Measurements from ENCODE around the gene GMIP. TPM values are rescaled to one million over a fixed set of nuclear protein-coding genes. Genes with fewer than 3 reads are reported as not detected.

The GMIP gene
- total RNA-seq, 1 donor from 2014 or later: 4.2 TPM

- intact Hi-C loops (cut with micrococcal nuclease): no loop called here
- ATAC-seq (no peak), DNase-seq (peak; percentile 19)
These were observed 17.8 kb upstream of the GMIP start for GRCh38 chr19:19661141-19661674.

DNA sequence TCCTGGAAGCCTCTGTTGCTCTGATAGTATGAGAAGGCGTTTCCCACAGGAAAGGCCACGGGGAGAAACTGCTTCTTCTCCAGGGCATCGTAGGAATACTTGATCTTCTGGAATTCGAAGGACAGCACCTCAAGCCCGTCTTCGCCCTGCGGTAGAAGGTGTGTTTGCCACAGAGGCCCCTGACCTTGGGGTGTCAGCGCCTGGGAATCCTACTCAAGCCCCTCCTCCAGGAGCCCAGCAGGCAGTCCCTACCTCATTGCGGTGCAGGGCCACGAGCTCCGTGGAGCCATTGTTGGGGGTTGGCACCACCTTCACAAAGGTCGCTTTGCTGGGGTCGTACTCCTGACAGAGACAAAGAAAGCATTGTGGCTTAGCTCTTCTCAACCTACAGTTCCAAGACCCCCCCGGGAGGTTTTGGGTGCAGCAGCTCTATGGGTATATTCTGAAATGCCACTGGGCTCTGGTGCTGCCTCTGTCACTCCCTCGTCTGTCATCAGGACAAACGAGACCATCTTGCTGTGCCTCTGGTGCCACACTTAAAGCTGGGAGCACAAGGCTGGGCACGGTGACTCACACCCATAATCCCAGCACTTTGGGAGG is 16.3 kb upstream of the GMIP start:
- intact Hi-C loops (cut with micrococcal nuclease): no loop called here
- ATAC-seq (no peak), DNase-seq (peak; percentile 18)

- intact Hi-C loops (cut with micrococcal nuclease): no loop called here
- DNase-seq: no peak
- no peak for ATAC-seq
These were observed 13.9 kb upstream of the GMIP start for GRCh38 chr19:19657397-19657783.

DNA sequence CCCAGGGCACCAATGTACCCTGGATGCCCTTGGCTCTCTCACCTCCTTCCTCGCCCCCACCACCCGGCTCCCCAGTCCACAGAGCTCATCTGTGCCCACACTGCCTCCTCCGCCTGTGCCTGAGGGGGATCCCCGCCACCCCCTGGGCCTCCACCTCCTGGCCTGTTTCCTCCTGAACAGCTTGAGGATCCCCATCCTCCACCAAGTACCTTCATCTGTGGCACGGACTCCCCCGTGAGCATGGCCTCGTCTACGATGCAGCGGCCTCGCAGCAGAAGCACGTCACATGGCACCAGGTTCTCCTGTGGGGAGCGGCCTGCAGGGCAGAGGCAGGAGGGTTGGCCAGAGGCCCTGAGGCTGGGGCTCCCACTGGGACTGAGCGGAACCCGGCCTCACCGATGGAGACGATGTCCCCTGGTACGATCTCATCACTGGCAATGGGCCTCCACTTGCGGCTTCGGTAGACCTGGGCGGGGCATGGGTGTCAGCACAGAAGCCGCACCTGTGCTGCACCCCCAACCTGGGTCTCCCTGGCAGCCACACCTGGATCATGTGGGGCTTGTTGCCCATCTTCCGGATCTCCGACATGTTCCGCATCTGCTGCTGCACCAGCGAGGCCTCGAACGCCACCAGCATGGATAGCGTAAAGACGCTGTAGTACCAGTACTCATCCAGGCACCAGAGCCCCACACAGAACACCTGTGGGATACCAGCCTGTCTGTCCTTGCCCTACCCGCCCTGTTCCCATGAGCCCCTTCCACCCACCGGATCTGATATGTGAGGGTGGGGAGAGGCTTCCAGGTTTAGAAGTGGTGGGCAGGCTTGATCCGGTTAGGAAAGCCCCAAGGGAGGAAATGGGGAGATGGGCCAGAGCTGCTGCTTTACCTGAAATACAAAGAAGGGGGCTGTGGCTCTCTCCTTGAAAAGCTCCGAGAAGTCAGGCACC is 13.3 kb upstream of the GMIP start:
- no peak for ATAC-seq
- intact Hi-C loops (cut with micrococcal nuclease): no loop called here
- DNase-seq: no peak

- DNase-seq (no peak), ATAC-seq (no peak)
- intact Hi-C loops (cut with micrococcal nuclease): no loop called here
These were observed 12.3 kb upstream of the GMIP start for GRCh38 chr19:19655641-19656343.

DNA sequence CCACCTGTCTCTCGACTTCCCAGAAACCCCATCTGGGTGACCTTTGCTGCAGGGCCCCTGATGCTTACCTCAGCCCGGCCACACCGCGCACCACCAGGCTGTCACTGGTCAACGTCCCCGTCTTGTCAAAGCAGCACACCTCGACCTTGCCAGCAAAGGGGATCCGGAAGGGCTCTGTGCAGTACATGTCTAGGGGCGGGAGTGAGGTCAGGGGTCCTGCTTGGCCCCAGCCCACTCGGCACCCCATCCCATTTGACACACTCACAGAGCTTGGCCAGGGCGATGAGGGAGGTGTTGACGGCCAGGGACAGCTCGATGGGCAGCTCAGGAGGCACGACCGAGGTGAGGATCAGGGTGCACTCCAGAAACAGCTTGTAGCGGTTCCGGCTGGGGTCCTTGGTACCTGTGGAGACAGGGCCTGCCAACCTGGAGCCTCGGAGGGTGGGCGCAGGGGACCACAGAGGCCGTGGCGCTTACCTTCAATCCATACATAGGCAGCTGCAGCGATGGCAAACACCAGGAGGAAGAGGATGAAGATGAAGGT is 11.7 kb upstream of the GMIP start:
- no peak for DNase-seq
- ATAC-seq: no peak
- intact Hi-C loops (cut with micrococcal nuclease): no loop called here

- intact Hi-C loops (cut with micrococcal nuclease): no loop called here
- no peak for ATAC-seq
- DNase-seq: no peak
These were observed 11.0 kb upstream of the GMIP start for GRCh38 chr19:19654441-19654840.

GRCh38 chr19:19653597-19654147 is 10.2 kb upstream of the GMIP start:
- intact Hi-C loops (cut with micrococcal nuclease): no loop called here
- no peak for ATAC-seq
- no peak for DNase-seq

GRCh38 chr19:19652482-19653295 is 9.2 kb upstream of the GMIP start:
- ATAC-seq (no peak), DNase-seq (no peak)
- intact Hi-C loops (cut with micrococcal nuclease): no loop called here

DNA sequence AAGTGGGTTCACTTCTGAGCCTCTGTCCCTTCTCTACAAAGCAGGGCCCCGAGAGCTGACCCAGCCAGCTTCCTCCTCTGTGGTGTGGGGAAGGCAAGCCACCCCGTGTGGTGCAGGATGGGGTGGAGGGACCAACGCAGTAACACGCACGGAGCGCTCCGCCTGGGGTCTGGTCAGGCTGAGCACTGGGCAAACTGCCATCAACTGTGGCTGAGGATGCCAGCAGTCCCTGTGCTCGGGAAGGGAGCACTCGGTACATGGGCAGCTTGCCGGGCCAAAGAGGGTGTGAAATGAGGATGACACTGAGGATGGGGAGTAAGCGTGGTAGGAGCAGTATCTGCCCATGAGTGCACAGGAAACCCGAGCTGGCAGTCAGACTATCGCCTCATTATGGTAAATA is 7.6 kb upstream of the GMIP start:
- intact Hi-C loops (cut with micrococcal nuclease): no loop called here
- DNase-seq (peak; percentile 78), ATAC-seq (peak; percentile 78)

- DNase-seq (no peak), ATAC-seq (no peak)
- intact Hi-C loops (cut with micrococcal nuclease): no loop called here
These were observed 6.9 kb upstream of the GMIP start for GRCh38 chr19:19650331-19650730.

DNA sequence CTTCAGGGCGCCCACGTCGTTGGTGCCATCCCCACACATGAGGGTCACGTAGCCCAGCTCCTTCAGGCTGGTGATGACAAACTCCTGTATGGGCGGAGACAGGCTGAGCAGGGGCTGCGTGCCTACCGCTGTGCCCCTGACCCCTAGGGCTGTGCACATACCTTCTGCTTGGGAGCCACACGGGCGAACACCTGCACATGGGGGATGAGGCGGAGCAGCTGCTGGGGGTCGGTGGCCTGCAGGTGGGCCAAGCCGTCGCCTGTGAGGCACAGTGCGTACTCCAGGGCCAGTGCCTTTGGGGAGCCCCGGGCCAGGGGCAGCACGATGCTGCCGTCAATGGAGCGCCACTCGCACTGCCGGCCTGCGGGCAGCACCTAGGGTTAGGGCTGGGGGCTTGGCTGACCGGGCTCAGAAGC is 6.1 kb upstream of the GMIP start:
- ATAC-seq (no peak), DNase-seq (no peak)
- intact Hi-C loops (cut with micrococcal nuclease): no loop called here

DNA sequence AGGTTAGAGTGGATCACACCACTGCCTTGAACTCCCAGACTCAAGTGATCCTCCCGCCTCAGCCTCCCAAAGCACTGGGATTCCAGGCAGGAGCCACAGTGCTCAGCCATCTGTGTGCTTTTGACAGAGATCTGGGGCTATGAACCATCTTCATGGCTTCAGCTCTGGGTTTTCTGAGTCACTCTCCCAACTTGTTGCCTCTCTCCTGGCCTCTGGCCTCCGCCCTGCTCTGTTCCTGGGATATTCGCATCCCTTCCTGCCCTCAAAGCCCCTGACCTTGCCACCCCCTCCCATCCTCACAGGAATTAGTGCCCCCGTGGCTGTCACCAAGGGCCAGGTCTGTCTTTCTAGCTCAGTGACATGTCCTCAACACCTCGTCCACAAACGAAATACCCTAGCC is 5.7 kb upstream of the GMIP start:
- intact Hi-C loops (cut with micrococcal nuclease): no loop called here
- DNase-seq: no peak
- no peak for ATAC-seq

DNA sequence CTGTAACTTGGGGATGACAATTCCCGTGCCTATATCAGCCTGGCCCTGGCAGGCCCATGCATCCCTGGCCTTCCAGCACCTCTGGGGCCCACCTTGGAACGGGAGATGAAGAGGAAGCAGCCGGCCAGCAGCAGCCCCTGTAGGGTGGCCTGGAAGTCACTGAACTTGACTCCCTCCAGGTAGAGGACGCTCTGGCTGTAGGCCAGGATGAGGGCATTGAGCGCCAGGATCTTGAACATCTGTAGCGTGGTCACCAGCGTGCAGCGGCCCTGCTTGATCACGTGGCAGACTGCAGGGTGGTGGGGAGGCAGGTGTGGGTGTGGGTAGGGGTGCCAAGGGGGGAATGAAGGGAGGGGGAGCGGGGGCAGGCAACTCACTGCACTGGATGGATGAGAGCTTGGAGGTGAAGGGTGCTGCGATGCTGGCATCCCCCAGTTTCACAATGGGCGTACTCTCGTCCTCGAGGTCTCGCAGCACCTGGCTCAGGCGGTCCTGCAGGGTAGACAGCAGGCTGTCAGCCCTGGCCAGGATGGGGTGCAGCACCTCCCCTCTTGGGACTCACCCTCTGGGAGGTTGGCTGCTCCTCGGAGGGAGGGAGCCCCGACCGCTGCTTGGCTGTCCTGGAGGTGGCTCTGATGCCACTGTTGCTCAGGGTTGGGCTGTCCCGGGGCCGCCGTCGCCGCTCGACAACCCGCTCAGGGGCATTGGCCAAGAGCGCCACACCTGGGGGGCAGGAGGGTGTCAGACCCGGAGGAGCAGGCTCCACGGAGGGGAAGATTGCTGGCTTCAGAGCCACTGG is 3.8 kb upstream of the GMIP start:
- DNase-seq (no peak), ATAC-seq (no peak)
- intact Hi-C loops (cut with micrococcal nuclease): no loop called here

DNA sequence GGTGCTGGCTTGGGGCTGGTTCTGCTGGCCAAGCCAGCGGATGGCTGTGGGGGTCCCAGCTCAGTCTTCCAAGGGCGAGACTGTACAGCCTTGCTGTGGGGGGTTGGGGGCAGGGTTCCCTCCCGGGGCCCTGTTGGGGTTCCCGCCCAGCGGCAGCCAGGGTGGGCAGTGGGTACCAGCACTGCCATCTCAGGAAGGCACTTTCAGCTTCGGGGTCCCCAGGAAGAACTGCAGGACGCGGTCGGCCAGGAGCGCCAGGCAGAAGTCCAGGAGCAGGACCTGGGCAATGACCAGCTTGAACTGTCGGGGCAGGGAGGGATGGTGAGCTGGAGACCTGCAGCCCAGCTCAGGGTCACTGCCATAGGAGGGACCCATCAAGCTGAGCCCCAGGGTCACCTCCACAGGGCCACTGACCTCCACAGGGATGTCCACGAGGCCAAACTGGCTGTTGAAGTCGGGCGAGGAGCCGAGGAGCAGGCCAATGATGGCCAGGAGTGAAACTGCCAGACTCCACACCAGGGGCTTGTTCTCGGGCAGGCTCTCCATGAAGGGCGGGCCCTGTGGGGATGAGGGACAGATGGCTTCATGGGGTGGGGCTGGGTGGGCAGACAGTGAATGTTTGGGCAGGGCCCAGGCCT is 1.9 kb upstream of the GMIP start:
- no peak for ATAC-seq
- DNase-seq: no peak
- intact Hi-C loops (cut with micrococcal nuclease): no loop called here

DNA sequence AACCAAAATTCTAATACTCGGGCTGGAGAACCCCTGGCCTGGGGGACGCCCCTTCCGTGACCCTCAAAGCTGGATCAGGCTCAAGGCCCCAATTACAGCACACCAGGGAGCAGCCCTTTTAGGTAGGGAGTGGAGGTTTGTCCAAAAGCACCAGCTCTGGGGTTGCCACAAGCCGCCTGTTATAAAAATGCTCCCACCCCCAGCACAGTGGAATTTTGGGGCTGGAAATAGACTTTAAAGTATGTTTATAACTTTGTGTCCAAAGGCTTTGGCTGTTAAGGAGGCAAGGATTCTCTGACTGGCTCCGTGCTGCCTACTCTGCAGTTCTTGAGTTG is 564 bp upstream of the GMIP start:
- ATAC-seq (no peak), DNase-seq (no peak)
- intact Hi-C loops (cut with micrococcal nuclease): no loop called here

- ATAC-seq: peak; percentile 2
- intact Hi-C loops (cut with micrococcal nuclease): no loop called here
- no peak for DNase-seq
These were observed 825 bp downstream of the GMIP start for GRCh38 chr19:19642506-19643157.

Measured in left ventricle myocardium superior (tissue), 1 donor.